Measurements from ENCODE around the gene FTSJ3.
"Not testable (repeated sequence)": the region's sequence is repeated elsewhere in the genome, so short reads cannot be mapped to it uniquely, and the experiment has no call there.

The FTSJ3 gene

GRCh38 chr17:63824362-63824761 is 3.1 kb downstream of the FTSJ3 start:
- DNase-seq, result no peak

GRCh38 chr17:63823659-63824331 is 3.7 kb downstream of the FTSJ3 start:
- DNase-seq, result no peak

- DNase-seq, result no peak
Observed at GRCh38 chr17:63822537-63822936, 4.9 kb downstream of the FTSJ3 start.

GRCh38 chr17:63821804-63822203 is 5.7 kb downstream of the FTSJ3 start:
- DNase-seq, result no peak

GRCh38 chr17:63820963-63821561 is 6.4 kb downstream of the FTSJ3 start:
- no peak for DNase-seq

- DNase-seq, result no peak
Observed at GRCh38 chr17:63819585-63820537, 7.6 kb downstream of the FTSJ3 start.

GRCh38 chr17:63819131-63819530 is 8.3 kb downstream of the FTSJ3 start:
- DNase-seq, result no peak

- no peak for DNase-seq
Observed at GRCh38 chr17:63817736-63818385, 9.6 kb downstream of the FTSJ3 start.

GRCh38 chr17:63816669-63817068 is 10.8 kb downstream of the FTSJ3 start:
- DNase-seq, result no peak

- no peak for DNase-seq
Observed at GRCh38 chr17:63816123-63816522, 11.3 kb downstream of the FTSJ3 start.

GRCh38 chr17:63809970-63810369 is 17.5 kb downstream of the FTSJ3 start:
- DNase-seq, result no peak

GRCh38 chr17:63805591-63805990 is 21.9 kb downstream of the FTSJ3 start:
- DNase-seq, result no peak

GRCh38 chr17:63804328-63804727 is 23.1 kb downstream of the FTSJ3 start:
- DNase-seq, result no peak

GRCh38 chr17:63800783-63801182 is 26.7 kb downstream of the FTSJ3 start:
- no peak for DNase-seq

- no peak for DNase-seq
Observed at GRCh38 chr17:63798572-63799106, 28.8 kb downstream of the FTSJ3 start.

GRCh38 chr17:63796375-63796774 is 31.1 kb downstream of the FTSJ3 start:
- not testable (repeated sequence) for DNase-seq

GRCh38 chr17:63792055-63792729 is 35.3 kb downstream of the FTSJ3 start:
- no peak for DNase-seq

- DNase-seq, result no peak
Observed at GRCh38 chr17:63790057-63790456, 37.4 kb downstream of the FTSJ3 start.

GRCh38 chr17:63786971-63787711 is 40.3 kb downstream of the FTSJ3 start:
- no peak for DNase-seq

GRCh38 chr17:63786117-63786516 is 41.3 kb downstream of the FTSJ3 start:
- DNase-seq, result no peak

GRCh38 chr17:63785556-63785955 is 41.9 kb downstream of the FTSJ3 start:
- DNase-seq, result no peak

GRCh38 chr17:63783522-63783921 is 43.9 kb downstream of the FTSJ3 start:
- no peak for DNase-seq

Data from DMS 273 treated with DMSO at 0.1 percent for 48 hours (cell line).